HCT116 (cell line): ENCODE measurements around the gene RCAN2. TPM values are rescaled to one million over a fixed set of nuclear protein-coding genes. Genes with fewer than 3 reads are reported as not detected.

Source experiments
- ATAC-seq: fragments of 200-7000 bp; cut with Tn5 transposase; 2 replicates; pipeline ENCODE4 v1.9.1; 2020; ENCODE audit warnings: mild to moderate bottlenecking, moderate library complexity
- BruUV-seq: library from RNA; stranded (reverse); fragments of 400-500 nt; replicated peaks from 2 replicates; lab custom pipeline; 2021; lab: Mats Ljungman, UMichigan
- CTCF ChIA-PET: fragments of 300-600 bp; sonication (Branson Sonifier 250); formaldehyde crosslinking; loops from one replicate; lab custom pipeline; 2021; ENCODE audit warnings: antibody characterized with exemption; lab: Charles Lee
- POLR2A ChIA-PET: fragments of 300-600, 350-600 bp; sonication (Branson Sonifier 250); formaldehyde crosslinking; loops from one replicate; lab custom pipeline; 2021; ENCODE audit warnings: antibody characterized with exemption; lab: Charles Lee
- RAD21 ChIA-PET, 2 experiments: fragments of 300-600 bp; sonication (Branson Sonifier 250); formaldehyde crosslinking; loops; one replicate each; lab custom pipeline; 2023; ENCODE audit warnings: low total read pairs in 2 of 2; ENCODE audit not compliant: uncharacterized antibody in 2 of 2, unreplicated experiment in 2 of 2, low non-redundant PET in 1 of 2; lab: Charles Lee
- DNase-seq: peaks from one replicate; pipeline ENCODE4 v3.0.0-alpha.2; 2010; ENCODE audit warnings: low read depth, low spot score
- H2AFZ ChIP-seq: fragments of 200-600 bp; shearing (Covaris generic), sonication (generic); 2 replicates; pipeline ENCODE4 v1.6.1; 2017; ENCODE audit warnings: low read depth, mixed run types, mixed read lengths, antibody characterized with exemption, low read length; ENCODE audit not compliant: poor library complexity, severe bottlenecking
- H3K27ac ChIP-seq: 2 replicates; pipeline ENCODE4 v1.5.1; 2012; ENCODE audit warnings: low read depth, low read length
- H3K27me3 ChIP-seq: fragments of 200-600 bp; sonication (generic); 2 replicates; pipeline ENCODE4 v1.6.1; 2016; ENCODE audit warnings: mixed run types, low read length, mixed read lengths; ENCODE audit not compliant: insufficient read depth
- H3K36me3 ChIP-seq, 2 experiments: fragments of 200-500 bp in 1 of 2; fragments of 200-600 bp in 1 of 2; sonication (Bioruptor generic) in 1 of 2; sonication (generic) in 1 of 2; 2 replicates each; pipeline versions ENCODE4 v1.5.1 to v1.6.1; 2014 to 2016; ENCODE audit warnings: low read length in 2 of 2, inconsistent platforms in 1 of 2, mixed read lengths in 1 of 2, mixed run types in 1 of 2; ENCODE audit not compliant: insufficient read depth in 2 of 2, control insufficient read depth in 1 of 2
- H3K4me1 ChIP-seq, 2 experiments: fragments of 200-600 bp in 1 of 2; sonication (generic) in 1 of 2; 2 replicates each; pipeline versions ENCODE4 v1.5.1 to v1.6.1; 2012 to 2017; ENCODE audit warnings: low read length in 2 of 2, inconsistent platforms in 1 of 2, mild to moderate bottlenecking in 1 of 2, mixed read lengths in 1 of 2, mixed run types in 1 of 2, moderate library complexity in 1 of 2; ENCODE audit not compliant: insufficient read depth in 2 of 2, control insufficient read depth in 1 of 2
- H3K4me2 ChIP-seq: fragments of 200-600 bp; sonication (generic); 2 replicates; pipeline ENCODE4 v1.6.1; 2017; ENCODE audit warnings: mixed run types, low read length, mixed read lengths
- H3K4me3 ChIP-seq, 2 experiments: fragments of 200-600 bp in 1 of 2; sonication (generic) in 1 of 2; replicated peaks in 1 of 2; 2 replicates each; pipeline ENCODE4 v1.5.1; 2011 to 2016; ENCODE audit warnings: low read length in 2 of 2, control low read depth in 1 of 2, low read depth in 1 of 2, mild to moderate bottlenecking in 1 of 2, mixed read lengths in 1 of 2, mixed run types in 1 of 2
- H3K79me2 ChIP-seq: fragments of 200-600 bp; sonication (generic); 2 replicates; pipeline ENCODE4 v1.6.1; 2017; ENCODE audit warnings: mild to moderate bottlenecking, mixed run types, low read length, moderate library complexity, mixed read lengths; ENCODE audit not compliant: insufficient read depth
- H3K9ac ChIP-seq: fragments of 200-600 bp; sonication (generic); 2 replicates; pipeline ENCODE4 v1.6.1; 2016; ENCODE audit warnings: low read length, mixed read lengths
- H3K9me2 ChIP-seq: fragments of 200-600 bp; sonication (generic), shearing (Covaris generic); 2 replicates; pipeline ENCODE4 v1.6.1; 2017; ENCODE audit warnings: mixed run types, mild to moderate bottlenecking, moderate library complexity; ENCODE audit not compliant: insufficient read depth
- H3K9me3 ChIP-seq, 2 experiments: fragments of 200-500 bp in 1 of 2; fragments of 200-600 bp in 1 of 2; sonication (Bioruptor generic) in 1 of 2; sonication (generic) in 1 of 2; 2 replicates each; pipeline ENCODE4 v1.6.1; 2014 to 2017; ENCODE audit warnings: low read length in 2 of 2, mixed read lengths in 2 of 2, inconsistent platforms in 1 of 2, low read depth in 1 of 2, mild to moderate bottlenecking in 1 of 2, mixed run types in 1 of 2, moderate library complexity in 1 of 2; ENCODE audit not compliant: control insufficient read depth in 1 of 2, insufficient read depth in 1 of 2
- H4K20me1 ChIP-seq: fragments of 200-600 bp; sonication (generic), shearing (Covaris generic); 2 replicates; pipeline ENCODE4 v1.6.1; 2017; ENCODE audit warnings: mixed run types, mild to moderate bottlenecking, moderate library complexity; ENCODE audit not compliant: insufficient read depth
- CEBPB ChIP-seq: IDR thresholded peaks from 2 replicates; pipeline ENCODE4 v1.6.1; 2012; ENCODE audit warnings: low read depth
- EGR1 ChIP-seq: IDR thresholded peaks from 2 replicates; pipeline ENCODE4 v1.6.1; 2012; ENCODE audit warnings: low read depth
- ELF1 ChIP-seq: IDR thresholded peaks from 2 replicates; pipeline ENCODE4 v1.6.1; 2012; ENCODE audit warnings: low read depth, borderline replicate concordance
- EZH2 ChIP-seq: fragments of 200-600 bp; sonication (generic); IDR thresholded peaks from 2 replicates; pipeline ENCODE4 v1.6.1; 2017; ENCODE audit warnings: antibody characterized with exemption, mixed run types
- EZH2phosphoT487 ChIP-seq: fragments of 200-600 bp; IDR thresholded peaks from 2 replicates; pipeline ENCODE4 v1.6.1; 2018; ENCODE audit warnings: antibody characterized with exemption, borderline replicate concordance
- POLR2A ChIP-seq: IDR thresholded peaks from 2 replicates; pipeline ENCODE4 v1.7.0; 2011; ENCODE audit warnings: borderline replicate concordance; ENCODE audit not compliant: insufficient read depth, insufficient read length; ENCODE audit errors: extremely low read depth
- POLR2AphosphoS5 ChIP-seq: IDR thresholded peaks from 2 replicates; pipeline ENCODE4 v1.6.1; 2011; ENCODE audit warnings: mild to moderate bottlenecking, low read depth, low read length, moderate library complexity
- SIN3A ChIP-seq: IDR thresholded peaks from 2 replicates; pipeline ENCODE4 v1.6.1; 2012; ENCODE audit warnings: low read depth
- SP1 ChIP-seq: IDR thresholded peaks from 2 replicates; pipeline ENCODE4 v1.6.1; 2012; ENCODE audit warnings: low read depth
- SRF ChIP-seq: IDR thresholded peaks from 2 replicates; pipeline ENCODE4 v1.6.1; 2012; ENCODE audit warnings: low read depth
- YY1 ChIP-seq: IDR thresholded peaks from 2 replicates; pipeline ENCODE4 v1.6.1; 2011; ENCODE audit warnings: low read length, low read depth, moderate library complexity, mild to moderate bottlenecking; ENCODE audit not compliant: insufficient replicate concordance; ENCODE audit errors: extremely low read depth
- intact Hi-C: fragments of 100-400 bp; cut with micrococcal nuclease; formaldehyde crosslinking; loops from 2 replicates; pipeline ENCODE4 v1.10.0; 2022
- total RNA-seq: library from RNA; stranded (reverse); gene quantifications from one replicate; pipeline ENCODE4 v1.2.1, GENCODE V29; 2021; ENCODE audit not compliant: unreplicated experiment
- TF ChIP-seq, protein P1 (sequence below), 3 experiments: fragments of 200-600 bp in 1 of 3; sonication (generic) in 1 of 3; IDR thresholded peaks in 2 of 3; conservative IDR thresholded peaks in 1 of 3; 2 replicates each; pipeline ENCODE4 v1.5.1; 2012 to 2017; ENCODE audit warnings: low read depth in 2 of 3, low read length in 2 of 3, antibody characterized with exemption in 1 of 3, borderline replicate concordance in 1 of 3, control low read depth in 1 of 3, mild to moderate bottlenecking in 1 of 3, mixed read lengths in 1 of 3, mixed run types in 1 of 3, moderate library complexity in 1 of 3; ENCODE audit not compliant: insufficient read depth in 1 of 3
- TF ChIP-seq, protein P2 (sequence below): IDR thresholded peaks from 2 replicates; pipeline ENCODE4 v1.6.1; 2012
- TF ChIP-seq, protein P3 (sequence below): IDR thresholded peaks from 2 replicates; pipeline ENCODE4 v1.6.1; 2011; ENCODE audit warnings: mild to moderate bottlenecking, low read length, moderate library complexity; ENCODE audit not compliant: insufficient replicate concordance; ENCODE audit errors: extremely low read depth

RCAN2 gene
- total RNA-seq, 1 experiment from 2014 or later, result 0.57 TPM

DNA sequence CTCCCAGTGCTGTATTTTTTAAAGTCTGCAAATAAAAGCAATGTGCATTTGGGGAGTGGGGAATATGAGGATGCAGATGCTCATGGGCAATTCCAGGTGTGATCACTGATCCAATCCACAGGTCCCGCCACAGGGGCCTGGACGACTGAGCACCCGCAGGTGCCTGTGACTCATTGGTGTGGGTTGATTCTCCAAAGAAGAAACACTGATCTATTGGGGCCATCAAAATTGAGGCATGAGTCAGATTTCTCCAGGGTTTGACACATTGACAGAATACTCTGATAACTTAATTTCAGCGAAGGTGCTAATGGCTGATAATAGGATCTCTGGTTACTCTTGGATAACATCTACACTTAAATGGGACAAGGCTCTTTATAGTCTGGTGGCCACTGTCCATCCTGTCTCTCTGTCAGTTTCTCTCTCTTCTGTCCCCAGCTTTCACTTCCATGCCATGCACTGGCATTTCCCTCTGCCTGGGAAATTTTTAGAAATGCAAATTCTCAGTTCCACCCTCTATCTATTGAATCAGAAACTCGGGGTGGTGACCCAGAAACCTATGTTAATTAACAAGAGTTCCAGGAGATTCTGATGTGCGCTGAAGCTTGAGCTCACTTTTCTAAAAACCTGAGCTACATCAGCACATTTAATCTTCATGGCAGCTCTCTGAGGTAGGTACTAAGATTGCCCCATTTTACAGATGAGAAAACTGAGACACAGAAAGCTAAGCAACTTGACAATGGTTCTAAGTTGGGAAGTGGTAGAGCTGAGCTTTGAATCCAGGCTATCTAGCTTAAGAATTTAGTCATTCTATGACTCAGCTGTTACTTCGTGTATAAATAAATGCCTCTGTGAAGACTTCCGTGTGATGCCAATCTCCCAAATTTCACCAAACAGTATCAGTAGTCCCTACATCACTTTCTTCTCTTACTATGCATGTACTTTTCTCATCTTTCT is 10.2 kb upstream of the RCAN2 start:
- no peaks in the 10 kb centered on the region for H3K79me2 ChIP-seq
- H3K27ac ChIP-seq, result no peak overlapping the region
- intact Hi-C loops, result no loop called here
- BruUV-seq, result no TSS peak
- TF ChIP-seq, protein P1, sequence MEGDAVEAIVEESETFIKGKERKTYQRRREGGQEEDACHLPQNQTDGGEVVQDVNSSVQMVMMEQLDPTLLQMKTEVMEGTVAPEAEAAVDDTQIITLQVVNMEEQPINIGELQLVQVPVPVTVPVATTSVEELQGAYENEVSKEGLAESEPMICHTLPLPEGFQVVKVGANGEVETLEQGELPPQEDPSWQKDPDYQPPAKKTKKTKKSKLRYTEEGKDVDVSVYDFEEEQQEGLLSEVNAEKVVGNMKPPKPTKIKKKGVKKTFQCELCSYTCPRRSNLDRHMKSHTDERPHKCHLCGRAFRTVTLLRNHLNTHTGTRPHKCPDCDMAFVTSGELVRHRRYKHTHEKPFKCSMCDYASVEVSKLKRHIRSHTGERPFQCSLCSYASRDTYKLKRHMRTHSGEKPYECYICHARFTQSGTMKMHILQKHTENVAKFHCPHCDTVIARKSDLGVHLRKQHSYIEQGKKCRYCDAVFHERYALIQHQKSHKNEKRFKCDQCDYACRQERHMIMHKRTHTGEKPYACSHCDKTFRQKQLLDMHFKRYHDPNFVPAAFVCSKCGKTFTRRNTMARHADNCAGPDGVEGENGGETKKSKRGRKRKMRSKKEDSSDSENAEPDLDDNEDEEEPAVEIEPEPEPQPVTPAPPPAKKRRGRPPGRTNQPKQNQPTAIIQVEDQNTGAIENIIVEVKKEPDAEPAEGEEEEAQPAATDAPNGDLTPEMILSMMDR (IDR thresholded peaks at IDR 0.05 in 2 of 3, conservative IDR thresholded peaks at IDR 0.05 in 1 of 3; ENCODE audit: borderline replicate concordance in 1 of 3, insufficient read depth in 1 of 3, low read depth in 2 of 3, low read length in 2 of 3), result no peak
- TF ChIP-seq SRF (no peak), SIN3A (no peak), POLR2AphosphoS5 (no peak), YY1 (no peak), EGR1 (no peak), CEBPB (no peak), EZH2 (no peak), ELF1 (no peak), EZH2phosphoT487 (no peak), SP1 (no peak), POLR2A (no peak)
- TF ChIP-seq, protein P2, sequence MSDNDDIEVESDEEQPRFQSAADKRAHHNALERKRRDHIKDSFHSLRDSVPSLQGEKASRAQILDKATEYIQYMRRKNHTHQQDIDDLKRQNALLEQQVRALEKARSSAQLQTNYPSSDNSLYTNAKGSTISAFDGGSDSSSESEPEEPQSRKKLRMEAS, result no peak
- TF ChIP-seq, protein P3, sequence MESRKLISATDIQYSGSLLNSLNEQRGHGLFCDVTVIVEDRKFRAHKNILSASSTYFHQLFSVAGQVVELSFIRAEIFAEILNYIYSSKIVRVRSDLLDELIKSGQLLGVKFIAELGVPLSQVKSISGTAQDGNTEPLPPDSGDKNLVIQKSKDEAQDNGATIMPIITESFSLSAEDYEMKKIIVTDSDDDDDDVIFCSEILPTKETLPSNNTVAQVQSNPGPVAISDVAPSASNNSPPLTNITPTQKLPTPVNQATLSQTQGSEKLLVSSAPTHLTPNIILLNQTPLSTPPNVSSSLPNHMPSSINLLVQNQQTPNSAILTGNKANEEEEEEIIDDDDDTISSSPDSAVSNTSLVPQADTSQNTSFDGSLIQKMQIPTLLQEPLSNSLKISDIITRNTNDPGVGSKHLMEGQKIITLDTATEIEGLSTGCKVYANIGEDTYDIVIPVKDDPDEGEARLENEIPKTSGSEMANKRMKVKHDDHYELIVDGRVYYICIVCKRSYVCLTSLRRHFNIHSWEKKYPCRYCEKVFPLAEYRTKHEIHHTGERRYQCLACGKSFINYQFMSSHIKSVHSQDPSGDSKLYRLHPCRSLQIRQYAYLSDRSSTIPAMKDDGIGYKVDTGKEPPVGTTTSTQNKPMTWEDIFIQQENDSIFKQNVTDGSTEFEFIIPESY, result no peak
- no peak overlapping the region for H3K9ac ChIP-seq
- POLR2A ChIA-PET, result no interaction called here
- no peaks in the 10 kb centered on the region for H3K4me1 ChIP-seq
- no peaks in the 10 kb centered on the region for H3K9me2 ChIP-seq
- H3K36me3 ChIP-seq, result no peaks in the 10 kb centered on the region
- ATAC-seq (no peak), DNase-seq (no peak)
- no peaks in the 10 kb centered on the region for H4K20me1 ChIP-seq
- H3K4me3 ChIP-seq, result no peak overlapping the region
- no peak overlapping the region for H2AFZ ChIP-seq
- no peaks in the 10 kb centered on the region for H3K9me3 ChIP-seq
- H3K4me2 ChIP-seq, result no peak overlapping the region
- RAD21 ChIA-PET, result no interaction called here
- no peaks in the 10 kb centered on the region for H3K27me3 ChIP-seq
- CTCF ChIA-PET, result interaction anchor here (1.8 kb wide), 1 partner anchor 10 kb away, joined by 9 read pairs; the partner anchor contains the start of gene RCAN2
